ENCODE data around the gene SPRR5.

Gene SPRR5

DNA sequence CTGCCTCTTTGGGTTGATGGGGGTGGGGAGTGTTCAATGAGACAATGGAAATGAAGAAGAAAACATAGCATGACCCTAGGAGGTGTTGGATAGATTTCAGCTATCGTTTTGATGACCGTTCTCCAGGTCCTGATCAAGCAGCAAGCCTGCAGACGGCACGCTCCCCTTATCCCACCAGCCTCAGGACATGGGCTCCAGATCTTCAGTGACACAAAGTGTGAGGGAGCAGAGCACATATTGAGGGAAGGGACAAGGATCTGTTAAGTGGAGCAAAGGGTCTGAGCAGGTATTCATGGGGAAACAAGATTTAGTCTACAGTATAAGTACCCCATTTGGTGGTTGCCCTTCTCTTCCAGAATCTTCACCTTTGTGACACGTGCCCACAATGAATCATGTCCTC, 4.7 kb downstream of the SPRR5 start:
- no peak for DNase-seq

DNA sequence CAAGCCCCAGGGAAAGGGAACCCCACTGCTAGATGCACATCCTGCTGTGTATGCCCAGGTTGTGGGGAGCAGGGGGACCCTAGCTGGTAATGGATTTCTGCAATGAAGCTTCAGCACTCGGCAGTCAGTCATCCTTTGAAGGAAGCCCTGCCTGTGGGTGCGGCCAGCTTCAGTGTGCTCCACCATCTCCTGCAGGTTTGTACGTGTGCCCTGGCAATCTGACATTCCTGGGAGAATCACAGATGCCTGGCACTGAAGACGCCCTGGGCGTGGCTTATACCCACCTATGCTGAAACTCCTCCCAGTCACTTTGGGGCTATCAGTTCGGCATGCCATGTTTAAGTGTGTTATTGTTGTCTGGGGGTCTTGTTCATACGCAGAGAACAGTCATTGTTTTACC, 6.8 kb downstream of the SPRR5 start:
- no peak for DNase-seq

DNA sequence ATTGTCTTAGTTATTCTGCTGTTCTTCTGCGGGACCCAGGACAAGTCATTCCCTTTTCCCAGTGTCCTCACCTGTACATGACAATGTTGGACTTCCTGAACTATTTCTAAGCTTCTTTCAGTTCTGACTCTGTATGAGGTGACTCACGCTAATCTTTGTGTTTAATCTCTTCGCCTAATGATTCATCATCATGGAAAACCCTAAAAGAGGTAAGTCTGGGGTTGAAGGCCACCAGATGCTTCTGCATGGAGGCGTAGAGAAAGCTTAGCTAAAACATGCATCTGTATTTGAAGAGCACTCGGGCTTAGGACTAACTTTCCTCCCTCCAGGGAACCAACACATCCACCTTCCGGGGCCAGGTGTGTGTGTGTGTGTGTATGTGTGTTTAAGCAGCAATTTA, 7.4 kb downstream of the SPRR5 start:
- DNase-seq: no peak

DNA sequence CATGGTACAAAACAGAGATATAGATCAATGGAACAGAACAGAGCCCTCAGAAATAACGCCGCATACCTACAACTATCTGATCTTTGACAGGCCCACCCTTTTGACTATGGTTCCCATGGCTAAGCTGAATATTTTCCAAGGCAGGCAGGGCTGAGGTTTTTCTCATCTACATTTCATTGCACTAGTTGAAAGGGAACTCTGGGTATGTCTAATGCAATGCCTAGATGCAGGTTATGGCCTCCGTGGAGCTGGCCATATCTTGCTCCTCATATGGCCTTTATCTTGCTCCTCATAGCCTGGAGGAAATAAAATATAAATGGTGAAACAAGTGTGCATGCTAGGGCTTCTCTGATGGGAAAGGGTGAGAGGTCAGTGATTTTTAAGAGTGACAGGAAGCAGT, 10.6 kb downstream of the SPRR5 start:
- DNase-seq: no peak

DNA sequence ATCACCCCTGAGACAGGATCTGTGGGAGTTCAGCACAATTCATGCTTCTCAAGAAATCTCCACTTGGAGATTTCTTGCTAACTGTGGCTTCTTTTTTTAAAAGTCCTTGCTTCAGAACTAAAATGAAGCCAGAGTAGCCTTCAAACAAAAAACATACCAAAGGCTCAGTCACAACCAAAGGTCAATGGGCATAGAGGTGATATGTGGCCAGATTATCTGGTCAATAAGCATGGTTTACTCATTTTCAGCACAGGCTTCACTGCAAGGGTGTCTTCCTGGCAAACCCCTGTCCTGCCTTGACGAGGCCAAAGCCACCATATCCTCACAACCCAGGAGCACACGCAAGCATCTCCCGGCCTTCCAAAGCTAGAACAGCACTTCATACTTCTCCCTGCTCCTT, 12.3 kb downstream of the SPRR5 start:
- DNase-seq: no peak

DNA sequence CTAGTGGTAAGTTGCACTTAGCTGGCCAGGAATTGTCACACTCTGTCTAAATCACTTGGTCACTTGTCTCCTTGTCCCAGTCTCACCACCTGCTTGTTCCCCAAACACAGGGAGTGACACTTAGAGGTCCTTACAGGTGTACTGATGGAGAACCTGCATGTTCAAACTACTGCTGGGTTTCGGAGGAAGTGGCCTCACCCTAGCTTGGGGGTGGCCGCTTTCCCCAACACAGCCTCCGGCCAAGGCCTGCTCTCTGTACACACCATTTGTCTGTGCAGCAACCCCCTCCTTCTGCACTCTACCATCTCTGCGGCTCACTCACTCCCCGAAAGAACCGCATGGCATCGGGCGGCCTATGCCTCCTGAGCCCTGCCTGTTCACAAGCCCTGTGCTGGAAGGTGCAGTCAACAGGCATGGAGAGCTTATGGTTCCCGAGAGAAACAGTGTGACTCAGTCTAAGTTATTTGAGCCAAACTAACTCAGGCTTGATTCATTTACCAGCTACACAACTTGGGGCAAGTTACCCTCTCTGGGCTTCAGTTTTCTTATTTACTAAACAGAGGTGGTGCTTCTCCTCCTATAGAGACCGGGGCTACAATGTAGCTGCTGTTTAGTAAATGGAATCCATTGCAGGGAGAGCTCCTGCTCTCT, 12.9 kb downstream of the SPRR5 start:
- no peak for DNase-seq

DNA sequence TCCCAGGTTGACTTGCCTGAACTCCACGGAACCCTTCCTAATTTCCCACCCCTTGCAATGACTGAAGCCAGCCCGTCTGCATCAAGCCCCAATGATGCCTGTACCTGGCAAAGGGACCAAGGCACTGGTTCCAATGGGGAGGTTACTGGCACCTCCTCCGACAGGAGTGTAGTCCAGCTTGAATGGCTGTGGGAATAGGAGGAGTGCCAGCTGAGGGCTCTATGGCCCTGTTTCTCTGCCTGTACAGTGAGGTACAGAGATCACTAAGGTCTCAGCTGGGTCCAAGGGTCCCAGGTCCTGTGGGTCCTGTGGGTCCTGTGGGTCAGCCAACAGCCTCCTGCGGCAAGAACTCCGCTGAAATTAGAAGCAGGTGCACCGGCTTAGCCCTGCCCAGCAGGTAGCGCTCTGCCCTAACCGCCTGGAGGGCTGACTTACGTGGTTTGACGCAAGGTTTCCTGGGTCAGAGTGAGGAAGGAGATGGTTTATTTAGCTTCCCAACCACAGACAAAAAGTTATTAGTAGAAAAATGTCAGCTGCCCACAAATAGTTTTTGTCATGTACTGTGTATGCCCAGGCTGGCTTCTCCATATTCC, 13.5 kb downstream of the SPRR5 start:
- DNase-seq: no peak

DNA sequence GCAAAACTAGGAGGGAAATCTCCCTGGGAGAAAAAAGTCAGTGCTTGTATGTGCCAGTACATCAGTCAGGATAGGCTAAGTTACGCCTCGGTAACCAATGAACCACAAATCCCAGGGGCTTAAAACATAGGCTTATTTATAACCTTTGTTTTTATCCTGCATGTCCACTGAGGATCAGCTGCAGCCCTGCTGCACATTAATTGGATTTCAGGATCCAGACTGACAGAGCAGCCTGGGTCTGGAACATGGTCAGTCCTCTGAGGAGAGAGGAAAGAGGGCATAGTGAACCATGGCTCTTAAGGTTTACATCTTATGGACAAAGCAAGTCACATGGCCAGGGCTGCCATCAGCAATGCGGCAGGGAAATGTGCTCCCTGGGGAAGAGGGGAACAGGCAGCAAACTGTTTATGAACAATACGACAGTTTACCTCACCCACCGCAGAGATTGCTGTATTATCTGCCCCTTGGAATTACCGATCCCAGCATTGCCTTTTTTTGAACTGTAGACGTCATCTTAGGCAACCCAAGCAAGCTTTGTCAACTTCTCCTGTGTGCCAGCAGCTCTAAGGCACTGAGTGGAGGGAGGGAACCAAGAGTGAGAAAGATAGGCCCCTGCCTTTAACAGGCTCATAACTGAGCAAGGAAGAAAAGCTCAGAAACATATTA, 14.4 kb downstream of the SPRR5 start:
- DNase-seq: no peak

DNA sequence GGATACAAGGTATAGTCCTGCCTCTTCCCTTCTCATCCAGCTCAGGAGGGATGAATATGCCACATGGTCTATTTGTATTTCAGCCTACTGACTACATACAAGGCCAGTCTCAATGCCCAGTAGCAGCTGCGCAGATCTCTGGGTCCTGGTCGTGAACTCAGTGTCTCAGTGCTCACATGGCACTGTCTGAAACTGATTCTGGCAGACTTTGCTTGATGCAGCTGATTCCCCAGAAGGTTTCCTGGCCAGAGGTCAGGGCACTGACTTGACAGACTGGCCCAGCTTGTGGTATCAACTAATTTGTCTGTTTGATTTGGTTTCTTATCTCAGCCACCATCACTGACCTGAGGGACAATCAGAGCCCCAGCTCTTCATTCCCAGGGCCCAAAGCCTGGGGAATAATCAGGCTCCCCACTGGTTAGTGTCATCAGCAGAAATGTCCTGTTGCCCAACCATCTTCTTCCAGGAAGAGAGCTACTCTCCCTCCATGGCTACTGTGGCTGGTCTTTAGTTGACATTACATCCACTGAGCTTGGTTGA, 15.9 kb downstream of the SPRR5 start:
- no peak for DNase-seq

DNA sequence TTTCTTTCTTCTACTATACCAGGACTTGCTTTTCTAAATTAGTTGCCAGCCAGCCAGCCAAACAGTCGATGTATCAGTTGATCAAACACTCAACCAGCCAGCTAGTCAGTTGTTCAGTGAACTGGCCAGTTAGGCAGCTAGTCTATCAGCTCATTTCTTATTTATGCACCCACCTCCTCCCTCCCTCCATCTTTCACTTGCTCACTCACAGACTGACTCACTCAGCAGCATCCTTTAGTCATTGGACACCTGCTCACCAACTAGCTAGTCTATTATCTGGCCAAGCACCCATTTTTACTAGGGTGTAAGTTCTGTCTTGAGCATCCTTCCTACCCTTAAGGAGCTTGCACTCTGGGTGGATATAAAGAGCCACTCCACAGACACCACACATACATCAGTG, 17.5 kb downstream of the SPRR5 start:
- no peak for DNase-seq

DNA sequence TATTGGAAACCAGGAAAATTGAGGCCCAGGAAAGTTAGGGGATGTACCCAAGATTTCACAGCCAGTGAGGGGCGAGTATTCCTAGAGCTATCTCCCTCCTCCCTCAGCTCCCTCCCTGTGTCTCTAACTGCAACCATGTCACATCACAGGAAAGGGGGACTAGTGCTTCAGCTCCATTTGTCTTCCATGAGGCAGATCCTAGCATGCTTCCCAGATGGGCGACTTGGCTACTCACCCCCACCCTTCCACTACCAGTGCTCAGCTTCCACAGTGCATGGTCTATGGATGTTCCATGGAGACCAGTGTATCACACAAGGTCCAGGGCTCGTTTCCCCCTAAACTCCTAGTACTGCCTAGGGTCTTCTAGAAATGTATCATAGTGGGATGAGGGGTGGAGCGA, 18.8 kb downstream of the SPRR5 start:
- DNase-seq: no peak

DNA sequence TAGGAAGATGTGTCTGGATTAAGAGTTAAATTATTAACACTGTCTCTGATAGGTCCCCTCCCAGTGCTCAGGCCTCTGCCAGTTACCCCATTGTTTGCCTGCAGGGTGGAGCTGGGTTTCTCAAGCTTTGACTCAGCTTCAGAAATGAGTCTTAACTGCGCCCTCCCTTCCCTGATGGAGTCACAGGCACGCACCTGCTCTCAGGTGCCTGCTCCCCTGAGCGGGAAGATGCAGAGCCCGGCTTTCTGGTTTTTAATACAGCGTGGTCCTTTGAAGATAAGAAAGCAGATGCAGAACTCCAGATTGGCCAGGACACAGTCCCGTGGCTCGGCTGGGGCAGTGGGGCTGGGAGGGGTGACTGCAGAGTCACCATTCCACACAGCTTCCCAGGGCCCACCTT, 20.2 kb downstream of the SPRR5 start:
- no peak for DNase-seq

DNA sequence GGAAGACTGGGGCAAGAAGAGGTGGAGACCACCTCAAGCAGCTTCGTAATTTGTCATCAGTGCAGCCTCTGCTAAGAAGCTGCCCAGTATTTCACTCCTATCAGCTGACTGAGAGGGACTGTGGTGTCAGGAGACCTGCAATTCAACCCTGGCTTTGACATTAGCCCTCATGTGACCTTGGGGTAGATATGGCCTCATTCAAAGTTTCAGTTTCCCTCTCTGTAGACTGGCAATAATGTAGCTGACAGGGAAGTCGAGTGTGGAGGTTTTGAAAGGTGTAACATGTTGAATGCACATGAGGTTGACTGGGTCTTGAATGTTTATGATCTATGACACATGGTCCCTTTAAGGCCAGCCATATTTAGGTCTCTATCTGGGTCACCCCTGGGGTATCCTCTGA, 21.2 kb downstream of the SPRR5 start:
- DNase-seq: no peak

DNA sequence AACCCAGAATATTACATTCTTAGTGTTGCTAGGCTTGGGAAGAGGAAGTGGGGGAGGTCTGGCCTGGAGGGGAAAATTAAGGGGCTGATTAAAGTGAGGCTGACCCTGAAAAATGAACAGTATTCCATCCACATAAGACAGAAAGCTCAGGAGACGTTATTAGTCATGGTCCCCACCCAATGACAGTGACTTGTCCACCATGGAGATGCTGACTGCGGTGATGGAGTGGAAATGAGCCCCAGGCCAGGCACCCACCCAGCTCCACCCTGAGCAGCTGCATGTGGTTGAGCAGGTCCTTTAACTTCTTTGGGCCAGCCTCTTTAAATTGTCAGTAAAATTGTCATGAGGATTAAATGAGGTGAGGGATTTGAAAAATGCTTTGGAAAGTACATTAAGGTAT, 22.0 kb downstream of the SPRR5 start:
- DNase-seq: no peak

DNA sequence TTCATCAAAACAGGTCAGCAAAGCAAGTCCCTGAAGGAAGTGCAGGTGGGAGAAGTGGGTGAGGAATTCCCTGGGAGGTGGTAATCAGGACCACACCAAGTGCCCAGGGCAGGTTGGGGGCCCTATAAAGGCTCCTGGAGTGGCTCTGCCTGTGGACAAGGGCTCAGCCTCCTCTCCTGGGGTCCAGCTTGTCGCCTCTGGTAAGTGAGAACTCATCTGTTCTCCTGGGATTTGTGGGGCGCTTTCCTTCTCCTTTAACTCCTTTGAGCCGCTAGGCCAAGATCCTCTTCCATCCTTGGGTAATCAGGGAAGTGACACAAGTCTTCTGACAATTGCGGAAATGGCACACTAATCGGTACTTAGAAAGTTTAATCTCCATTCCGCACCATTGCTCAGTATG, 23.5 kb downstream of the SPRR5 start, which contains the start of gene SPRR4:
SPRR4 (plus strand) TSS at position 154 of the 400 bp plus-strand sequence. CDS start 1,243 bp downstream, outside the sequence.
- no peak for DNase-seq

DNA sequence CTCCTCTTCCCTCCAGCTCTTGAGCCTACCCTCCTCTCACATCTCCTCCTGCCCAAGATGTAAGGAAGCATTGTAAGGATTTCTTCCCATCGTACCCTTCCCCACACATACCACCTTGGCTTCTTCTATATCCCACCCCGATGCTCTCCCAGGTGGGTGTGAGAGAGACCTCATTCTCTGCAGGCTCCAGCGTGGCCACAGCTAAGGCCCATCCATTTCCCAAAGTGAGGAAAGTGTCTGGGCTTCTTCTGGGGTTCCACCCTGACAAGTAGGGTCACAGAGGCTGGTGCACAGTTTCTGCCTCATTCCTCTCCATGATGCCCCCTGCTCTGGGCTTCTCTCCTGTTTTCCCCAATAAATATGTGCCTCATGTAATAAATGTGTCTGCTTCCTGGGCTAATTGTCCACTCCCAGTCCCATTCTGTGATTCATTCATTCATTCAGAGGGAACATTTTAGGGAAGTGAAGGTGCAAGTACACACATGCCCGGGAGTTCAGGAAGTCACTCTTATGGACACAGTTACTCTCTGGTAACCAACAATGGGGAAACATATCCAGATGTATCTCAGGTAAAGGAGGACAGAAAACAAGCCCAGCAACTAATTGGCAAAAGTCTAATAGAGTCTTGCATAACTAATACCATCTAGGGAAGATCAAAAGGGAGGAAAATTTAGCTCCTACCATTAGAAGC, 25.3 kb downstream of the SPRR5 start:
- DNase-seq: no peak

DNA sequence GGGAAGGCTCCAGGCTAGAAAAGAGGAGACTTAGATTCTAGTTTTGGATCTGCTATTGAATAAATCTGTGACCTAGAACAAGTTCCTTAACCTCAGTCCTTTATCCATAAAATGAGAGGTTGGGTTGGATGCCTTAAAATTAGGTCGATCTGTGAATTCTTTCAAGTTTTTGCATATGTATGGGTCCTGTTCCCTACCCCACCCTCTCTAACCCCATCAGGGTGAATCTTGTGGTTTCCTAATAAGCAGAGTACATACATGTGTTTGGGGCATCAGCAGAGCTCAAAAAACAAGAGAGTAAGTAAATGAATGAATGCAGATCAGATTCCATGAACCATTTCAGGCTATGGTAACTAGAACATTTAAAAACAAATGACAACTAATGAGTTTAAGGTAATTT, 29.7 kb downstream of the SPRR5 start:
- no peak for DNase-seq

DNA sequence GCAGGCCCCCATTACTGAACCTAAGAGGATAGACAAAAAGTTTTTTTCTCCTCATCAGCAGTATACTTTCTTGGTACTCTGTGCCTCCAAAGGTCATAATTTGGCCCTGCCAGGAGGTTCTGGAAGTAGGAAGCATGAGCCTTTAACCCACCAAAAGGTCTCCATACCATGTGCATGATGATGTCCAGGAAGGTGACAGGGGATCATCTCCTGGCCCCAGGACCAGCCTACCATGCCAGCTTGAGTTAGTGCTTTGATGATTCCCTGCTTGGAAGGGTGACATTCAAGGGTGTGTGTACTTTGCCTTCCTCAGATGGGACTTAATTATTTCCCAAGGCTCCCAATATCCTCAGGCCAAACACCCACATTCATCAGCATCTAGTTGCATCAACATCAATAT, 30.6 kb downstream of the SPRR5 start:
- DNase-seq: no peak

DNA sequence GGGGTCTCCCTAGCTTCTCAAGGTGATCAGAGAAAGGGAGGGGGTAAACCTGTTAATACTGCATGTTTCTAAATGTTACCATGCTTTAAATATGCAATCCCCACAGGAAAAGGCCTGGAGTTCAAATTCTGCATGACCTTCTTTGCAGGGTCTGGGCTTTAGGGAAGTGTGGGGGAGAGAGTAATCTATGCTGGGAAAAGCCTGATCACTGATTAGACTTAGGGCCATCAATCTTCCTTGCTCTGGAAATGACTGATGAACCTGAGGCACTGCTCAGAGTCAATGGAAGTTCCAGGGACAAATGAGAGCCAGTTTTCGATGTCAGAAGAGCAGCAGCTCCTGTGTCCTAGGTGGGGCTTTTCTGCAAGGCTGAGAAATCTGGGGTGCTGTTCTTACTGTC, 33.7 kb downstream of the SPRR5 start:
- no peak for DNase-seq

DNA sequence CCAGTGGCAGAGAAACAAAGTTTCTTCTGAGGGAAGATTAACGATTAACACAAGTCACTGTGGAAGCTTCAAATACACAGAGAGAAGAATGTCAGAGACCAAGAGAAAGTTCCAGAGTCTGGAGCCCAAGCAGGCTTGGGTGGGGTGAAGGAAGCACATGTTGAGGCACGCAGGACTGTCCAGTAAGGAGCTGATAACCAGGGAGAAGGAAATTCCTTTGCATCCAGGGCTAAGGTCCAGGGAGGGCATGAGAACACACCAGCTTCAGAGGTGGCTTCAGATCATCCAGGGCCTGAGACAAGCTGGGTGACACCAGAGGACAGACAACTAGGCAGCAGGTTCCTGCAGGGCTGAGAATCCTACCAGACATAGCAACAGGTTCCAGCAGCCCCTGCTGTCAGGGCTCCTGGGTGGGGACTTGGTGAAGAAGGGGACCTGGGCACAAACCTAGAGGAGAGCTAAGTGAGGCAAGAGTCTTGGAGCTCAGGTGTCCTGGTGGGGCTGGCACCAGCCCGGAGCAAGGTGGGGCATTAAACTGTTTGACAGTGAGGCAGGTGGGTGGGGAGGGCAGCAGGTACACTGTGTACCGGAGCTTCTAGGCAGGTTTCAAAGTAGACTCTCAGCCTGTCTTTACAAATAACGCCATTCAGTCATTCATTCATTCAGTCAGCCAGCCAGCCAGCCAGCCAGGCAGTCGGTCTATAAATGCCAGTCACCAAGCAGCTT, 34.3 kb downstream of the SPRR5 start:
- no peak for DNase-seq

DNA sequence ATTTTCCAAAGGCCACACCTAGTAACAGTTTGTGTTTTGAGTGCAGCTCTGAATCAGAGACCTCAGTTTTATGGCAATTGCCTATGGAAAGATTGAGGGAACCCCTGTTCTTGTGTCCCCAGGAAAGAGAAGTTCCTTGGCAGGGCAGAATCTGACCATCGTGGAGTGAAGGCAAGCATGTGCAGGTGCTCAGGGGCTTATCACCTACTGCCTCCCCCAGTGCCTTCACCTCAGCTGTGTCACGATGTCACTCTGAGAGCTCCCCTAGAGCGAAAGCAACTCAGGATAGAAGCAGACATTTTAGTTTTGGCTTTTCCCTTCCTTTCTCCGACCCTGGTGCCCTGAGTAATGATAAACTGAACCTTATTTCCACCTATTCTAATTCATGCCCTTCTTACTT, 35.1 kb downstream of the SPRR5 start:
- DNase-seq: no peak

DNA sequence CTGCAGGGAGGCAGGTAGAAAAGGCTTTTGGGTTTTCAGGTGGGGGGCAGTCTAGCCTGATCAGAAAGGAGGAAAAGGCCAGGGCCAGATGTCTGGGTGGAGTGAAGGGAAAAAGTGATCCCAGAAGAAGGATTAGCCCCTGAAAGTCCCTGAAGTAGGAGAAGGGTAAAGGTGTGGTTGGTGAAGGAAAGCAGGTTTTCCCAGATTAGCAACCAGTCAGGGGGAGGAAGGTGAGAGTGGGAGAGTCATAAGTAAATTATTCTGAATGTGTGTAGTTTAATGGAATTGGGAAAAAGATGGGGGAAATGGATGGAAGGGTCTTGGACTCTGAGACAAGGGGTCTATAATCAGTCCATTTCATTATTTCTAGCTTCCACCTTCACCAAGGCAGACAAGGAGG, 36.2 kb downstream of the SPRR5 start:
- DNase-seq: no peak

DNA sequence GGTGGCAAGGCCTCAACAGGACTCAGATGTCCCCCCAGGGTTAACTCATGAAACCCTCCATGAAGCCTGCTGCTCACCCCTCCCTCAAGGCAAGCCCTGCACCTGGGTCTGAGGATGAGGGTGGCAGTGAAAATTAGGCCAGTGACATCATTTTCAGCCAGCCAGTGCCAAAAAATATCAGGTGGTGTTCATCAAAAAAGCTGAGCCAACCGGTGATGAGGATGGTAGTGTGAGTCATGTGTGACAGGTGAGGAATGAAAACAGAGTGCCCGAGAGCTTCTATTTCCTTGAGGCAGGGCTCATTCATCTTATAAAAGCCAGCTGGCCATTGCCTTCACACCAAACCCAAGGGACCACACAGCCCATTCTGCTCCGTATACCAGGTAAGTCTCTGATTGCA, 36.7 kb downstream of the SPRR5 start, which contains the start of gene SPRR1A:
SPRR1A (plus strand) TSS at position 339 of the 400 bp plus-strand sequence. CDS start 1,150 bp downstream, outside the sequence.
- no peak for DNase-seq
